ENCODE data around the gene MRPL42. TPM values are rescaled to one million over a fixed set of nuclear protein-coding genes. Genes with fewer than 3 reads are reported as not detected.

MRPL42 gene
- total RNA-seq, 1 experiment from 2014 or later = 121 TPM

GRCh38 chr12:93540466-93540865 is 73.2 kb downstream of the MRPL42 start (continued):
- TF ChIP-seq NFE2L1 (CRISPR knock-in tag; IDR thresholded peaks at IDR 0.05) = no peak
- TF ChIP-seq JUN (CRISPR knock-in tag; IDR thresholded peaks at IDR 0.05) = no peak
- no peak for TF ChIP-seq TP53 (CRISPR knock-in tag; IDR thresholded peaks at IDR 0.05)
- TF ChIP-seq SMAD3 (CRISPR knock-in tag; IDR thresholded peaks at IDR 0.05; ENCODE audit: borderline replicate concordance) = no peak
- no peak for TF ChIP-seq ZNF121 (CRISPR knock-in tag; IDR thresholded peaks at IDR 0.05)
- TF ChIP-seq, protein P1, sequence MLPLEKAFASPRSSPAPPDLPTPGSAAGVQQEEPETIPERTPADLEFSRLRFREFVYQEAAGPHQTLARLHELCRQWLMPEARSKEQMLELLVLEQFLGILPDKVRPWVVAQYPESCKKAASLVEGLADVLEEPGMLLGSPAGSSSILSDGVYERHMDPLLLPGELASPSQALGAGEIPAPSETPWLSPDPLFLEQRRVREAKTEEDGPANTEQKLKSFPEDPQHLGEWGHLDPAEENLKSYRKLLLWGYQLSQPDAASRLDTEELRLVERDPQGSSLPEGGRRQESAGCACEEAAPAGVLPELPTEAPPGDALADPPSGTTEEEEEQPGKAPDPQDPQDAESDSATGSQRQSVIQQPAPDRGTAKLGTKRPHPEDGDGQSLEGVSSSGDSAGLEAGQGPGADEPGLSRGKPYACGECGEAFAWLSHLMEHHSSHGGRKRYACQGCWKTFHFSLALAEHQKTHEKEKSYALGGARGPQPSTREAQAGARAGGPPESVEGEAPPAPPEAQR (CRISPR knock-in tag; IDR thresholded peaks at IDR 0.05) = no peak
- TF ChIP-seq NR2C2 (CRISPR knock-in tag; IDR thresholded peaks at IDR 0.05) = no peak

DNA sequence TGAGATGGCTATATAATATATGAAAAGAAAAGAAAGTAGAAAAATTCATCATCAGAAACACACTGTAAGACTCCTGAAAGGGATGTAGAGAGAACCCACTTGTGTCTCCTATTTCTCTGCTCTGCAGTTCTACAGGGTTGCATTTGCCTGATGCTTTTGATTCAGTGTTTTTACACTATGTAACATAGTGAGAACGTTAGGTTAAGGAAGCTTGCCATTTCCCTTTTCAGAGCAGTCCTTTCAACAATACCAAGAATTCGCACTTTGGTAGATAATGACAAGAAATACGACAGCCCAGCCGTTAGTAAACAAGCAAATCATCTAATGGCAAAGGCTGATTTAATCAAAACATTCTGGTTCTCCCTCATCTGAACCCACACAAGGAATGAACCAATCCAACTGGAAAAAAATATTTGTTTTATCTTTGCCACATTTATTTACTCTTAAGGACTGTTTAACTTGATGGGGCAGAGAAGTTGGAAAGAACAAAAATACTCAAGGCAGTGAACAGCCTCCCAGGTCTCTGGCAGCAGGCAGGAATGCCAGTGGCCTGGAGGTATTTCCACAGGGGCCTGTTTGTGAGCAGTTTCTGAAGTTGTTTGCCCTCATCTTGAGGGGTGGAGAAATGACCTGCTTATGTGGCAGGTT is 74.4 kb downstream of the MRPL42 start:
- Mint-ChIP-seq H3K27me3 (ENCODE audit: low read depth) (no peaks in the 10 kb centered on the region), H3K4me3 (no peak overlapping the region), H3K9me3 (no peaks in the 10 kb centered on the region), H3K4me1 (peaks cover 3% of the 10 kb centered on the region), H3K27ac (no peak overlapping the region), H3K36me3 (peaks cover 10% of the 10 kb centered on the region; the same call in 1 of the 2 replicates)
- CTCF ChIA-PET = no interaction called here
- DNase-seq (ENCODE audit: low spot score) = no peak
- no peak for ATAC-seq
- TF ChIP-seq NR3C1 (CRISPR knock-in tag; conservative IDR thresholded peaks at IDR 0.05; ENCODE audit: low read depth) = no peak
- TF ChIP-seq NFYB (CRISPR knock-in tag; conservative IDR thresholded peaks at IDR 0.05; ENCODE audit: low read depth) = no peak
- no peak for TF ChIP-seq ZBTB21 (CRISPR knock-in tag; IDR thresholded peaks at IDR 0.05; ENCODE audit: borderline replicate concordance)
- no peak for TF ChIP-seq E2F1 (CRISPR knock-in tag; IDR thresholded peaks at IDR 0.05)
- no peak for TF ChIP-seq GABPB1 (CRISPR knock-in tag; IDR thresholded peaks at IDR 0.05)
- TF ChIP-seq CREM (CRISPR knock-in tag; IDR thresholded peaks at IDR 0.05) = no peak
- no peak for TF ChIP-seq FOXP1 (CRISPR knock-in tag; IDR thresholded peaks at IDR 0.05; ENCODE audit: borderline replicate concordance)
- no peak for TF ChIP-seq ZNF416 (CRISPR knock-in tag; IDR thresholded peaks at IDR 0.05)
- no peak for TF ChIP-seq EMX1 (CRISPR knock-in tag; IDR thresholded peaks at IDR 0.05)
- TF ChIP-seq MYBL2 (CRISPR knock-in tag; IDR thresholded peaks at IDR 0.05) = no peak
- no peak for TF ChIP-seq RELA (CRISPR knock-in tag; IDR thresholded peaks at IDR 0.05; ENCODE audit: borderline replicate concordance)
- no peak for TF ChIP-seq USF2 (CRISPR knock-in tag; IDR thresholded peaks at IDR 0.05)
- TF ChIP-seq NR2C2 (CRISPR knock-in tag; IDR thresholded peaks at IDR 0.05) = no peak
- TF ChIP-seq ZNF138 (CRISPR knock-in tag; conservative IDR thresholded peaks at IDR 0.05) = no peak
- POLR2A ChIA-PET = no interaction called here

DNA sequence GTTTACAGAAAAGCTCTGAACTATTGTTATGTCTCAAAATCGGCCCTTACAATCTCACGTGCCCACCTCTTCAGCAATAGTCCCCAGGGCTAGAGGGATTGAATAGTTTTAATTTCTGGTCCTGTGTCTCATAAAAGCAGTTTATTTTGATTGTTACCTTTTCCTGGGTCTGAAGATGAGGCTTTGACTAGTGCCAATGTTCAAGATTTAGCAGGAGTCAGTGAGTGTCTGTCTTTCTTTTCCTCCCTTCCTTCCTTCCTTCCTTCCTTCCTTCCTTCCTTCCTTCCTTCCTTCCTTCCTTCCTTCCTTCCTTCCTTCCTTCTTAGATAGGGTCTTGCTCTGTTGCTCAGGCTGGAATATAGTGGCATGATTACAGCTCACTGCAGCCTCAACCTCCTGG is 80.5 kb downstream of the MRPL42 start:
- H3K4me1 Mint-ChIP-seq = no peaks in the 10 kb centered on the region
- H3K9me3 Mint-ChIP-seq = no peaks in the 10 kb centered on the region
- no peak overlapping the region for H3K27ac Mint-ChIP-seq
- H3K36me3 Mint-ChIP-seq = peaks cover 10% of the 10 kb centered on the region; the same call in 1 of the 2 replicates
- ATAC-seq (no peak), DNase-seq (ENCODE audit: low spot score) (no peak)
- POLR2A ChIA-PET = no interaction called here
- H3K27me3 Mint-ChIP-seq (ENCODE audit: low read depth) = no peaks in the 10 kb centered on the region
- CTCF ChIA-PET = interaction anchor here (0.7 kb wide), 1 partner anchor 528 kb away, joined by 3 read pairs; no protein-coding TSS in a partner anchor
- no peak overlapping the region for H3K4me3 Mint-ChIP-seq
- TF ChIP-seq MYBL2 (CRISPR knock-in tag; IDR thresholded peaks at IDR 0.05) = no peak
- no peak for TF ChIP-seq GTF2I (CRISPR knock-in tag; conservative IDR thresholded peaks at IDR 0.05)
- TF ChIP-seq ZNF121 (CRISPR knock-in tag; IDR thresholded peaks at IDR 0.05) = 0 out of 2 replicates have a peak, but pooled peaks have one; percentile 18
